Measurements from ENCODE around the gene SOD3.

Gene SOD3

DNA sequence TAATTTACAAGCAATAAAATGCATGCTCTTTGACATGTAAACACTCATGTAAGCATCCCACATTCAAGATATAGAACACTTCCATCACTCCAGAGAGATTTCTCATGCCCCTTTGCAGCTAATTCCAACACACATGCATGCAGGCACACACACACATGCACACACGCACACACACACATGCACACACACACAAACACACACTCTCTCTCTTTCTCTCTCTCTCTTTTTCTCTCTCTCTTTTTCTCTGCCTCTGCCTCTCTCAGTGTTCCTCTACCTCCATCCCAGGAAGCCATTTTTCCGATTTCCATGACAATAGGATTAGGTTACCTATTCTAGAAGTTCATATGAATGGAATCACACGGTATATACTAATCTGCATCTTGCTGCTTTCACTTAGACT lies 11.9 kb upstream of the SOD3 start:
- no peak for TF ChIP-seq CTCF (IDR thresholded peaks at IDR 0.05; ENCODE audit: insufficient read depth, low read depth, low read length, missing control alignments)
- no peak for DNase-seq (ENCODE audit: low read depth)
- H3K4me3 ChIP-seq (ENCODE audit: low read length) = no peak overlapping the region

DNA sequence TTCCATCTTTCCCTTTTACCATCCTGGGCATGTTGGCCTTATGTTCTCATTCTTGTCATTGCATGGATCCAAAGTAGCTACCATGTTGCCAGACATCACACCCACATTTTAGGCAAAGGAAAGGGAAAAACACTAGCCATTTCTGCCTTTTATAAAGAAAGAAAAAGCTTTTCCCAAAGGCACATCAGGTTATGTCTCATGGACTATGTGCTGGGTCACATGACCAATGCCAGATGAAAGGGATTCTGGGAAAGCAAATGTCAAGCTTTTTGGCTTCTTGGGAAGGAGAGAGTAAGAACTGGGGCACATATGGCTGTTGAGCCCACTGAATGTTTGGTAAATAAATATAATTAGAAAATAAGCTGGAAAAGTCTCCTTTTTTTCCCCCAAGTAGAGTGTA lies 4.3 kb upstream of the SOD3 start:
- no peak for DNase-seq (ENCODE audit: low read depth)
- H3K4me3 ChIP-seq (ENCODE audit: low read length) = no peak overlapping the region

GRCh38 chr4:24792552-24792951 lies 2.8 kb upstream of the SOD3 start:
- no peak for DNase-seq (ENCODE audit: low read depth)
- no peak for TF ChIP-seq CTCF (IDR thresholded peaks at IDR 0.05; ENCODE audit: insufficient read depth, low read depth, low read length, missing control alignments)
- H3K4me3 ChIP-seq (ENCODE audit: low read length) = no peak overlapping the region

More for the DNA sequence above, 4.3 kb upstream of the SOD3 start:
- no peak for TF ChIP-seq CTCF (IDR thresholded peaks at IDR 0.05; ENCODE audit: insufficient read depth, low read depth, low read length, missing control alignments)

DNA sequence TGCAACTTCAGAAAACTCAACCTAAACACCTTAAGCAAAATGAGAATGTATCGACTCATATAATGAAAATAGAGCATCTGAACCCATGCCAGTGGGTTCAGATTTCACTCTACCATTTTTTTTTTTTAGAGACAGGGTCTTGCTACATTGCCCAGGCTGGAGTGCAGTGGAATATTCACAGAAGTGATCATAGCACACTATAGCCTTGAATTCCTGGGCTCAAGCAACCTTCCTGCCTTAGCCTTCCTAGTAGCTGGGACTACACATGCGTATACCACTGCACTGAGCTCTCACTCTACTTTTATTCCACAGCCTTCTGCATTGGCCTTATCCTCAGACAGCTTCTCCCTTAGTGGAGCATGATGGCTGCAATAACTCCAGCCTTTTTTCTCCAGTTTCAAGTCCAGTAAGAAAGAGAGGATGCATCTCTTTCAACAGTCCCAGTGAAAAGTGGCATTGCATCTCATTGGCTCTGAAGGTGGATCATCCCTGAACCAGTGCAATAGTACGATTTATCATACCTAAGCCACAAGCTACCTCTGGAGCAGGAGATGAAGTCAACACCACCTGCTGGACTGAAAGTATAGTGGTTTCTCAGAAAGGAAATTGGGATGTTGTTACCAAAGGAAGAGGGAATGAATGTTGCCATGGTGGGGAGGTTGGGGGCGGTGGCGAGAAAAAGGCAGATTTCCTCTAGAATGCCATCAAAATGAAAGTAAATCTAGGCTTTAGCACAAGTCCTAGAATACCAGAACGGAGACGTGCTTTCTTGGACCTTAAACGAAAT lies 2.0 kb upstream of the SOD3 start:
- peak; percentile 66 for TF ChIP-seq CTCF (IDR thresholded peaks at IDR 0.05; ENCODE audit: insufficient read depth, low read depth, low read length, missing control alignments)
- no peak overlapping the region for H3K4me3 ChIP-seq (ENCODE audit: low read length)
- DNase-seq (ENCODE audit: low read depth) = peak; percentile 68

- TF ChIP-seq CTCF (IDR thresholded peaks at IDR 0.05; ENCODE audit: insufficient read depth, low read depth, low read length, missing control alignments) = no peak
- no peak overlapping the region for H3K4me3 ChIP-seq (ENCODE audit: low read length)
- DNase-seq (ENCODE audit: low read depth) = no peak
Observed at GRCh38 chr4:24794051-24794450, 1.3 kb upstream of the SOD3 start.

DNA sequence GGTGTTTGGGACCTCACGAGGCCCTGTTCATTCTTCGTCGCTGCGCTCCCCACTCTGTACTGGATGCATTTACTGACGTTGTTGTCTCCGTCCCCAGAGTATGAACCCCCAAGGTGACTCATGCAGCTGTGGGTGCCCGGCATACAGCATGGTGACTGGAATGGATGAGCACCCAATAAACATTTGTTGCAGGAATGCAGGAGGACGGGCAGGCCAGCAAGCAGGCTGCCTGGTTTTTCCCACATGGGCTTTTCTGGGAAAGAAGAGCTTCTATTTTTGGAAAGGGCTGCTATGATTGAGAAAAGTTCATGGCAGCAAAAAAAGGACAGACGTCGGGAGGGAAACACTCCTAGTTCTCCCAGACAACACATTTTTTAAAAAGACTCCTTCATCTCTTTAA lies 893 bp upstream of the SOD3 start:
- no peak for DNase-seq (ENCODE audit: low read depth)
- no peak overlapping the region for H3K4me3 ChIP-seq (ENCODE audit: low read length)
- TF ChIP-seq CTCF (IDR thresholded peaks at IDR 0.05; ENCODE audit: insufficient read depth, low read depth, low read length, missing control alignments) = no peak
